Mammary epithelial cell (primary cell): Measurements from ENCODE around the gene RAP2C.

ENCODE experiments used
- CTCF ChIP-seq, 2 donors: IDR thresholded peaks in 1 of 2; conservative IDR thresholded peaks in 1 of 2; 2 replicates each; pipeline ENCODE4 v1.5.1; 2011 to 2012; ENCODE audit warnings: inconsistent platforms in 2 of 2, low read length in 2 of 2, mild to moderate bottlenecking in 2 of 2, control low read depth in 1 of 2, low read depth in 1 of 2; ENCODE audit not compliant: insufficient read depth in 1 of 2; ENCODE audit errors: extremely low read depth in 1 of 2
- EZH2 ChIP-seq: IDR thresholded peaks from 2 replicates; pipeline ENCODE4 v1.6.1; 2012; ENCODE audit warnings: low read length, inconsistent platforms, borderline replicate concordance

- no peak for TF ChIP-seq CTCF (conservative IDR thresholded peaks at IDR 0.05 in 1 of 2, IDR thresholded peaks at IDR 0.05 in 1 of 2; ENCODE audit: extremely low read depth in 1 of 2, insufficient read depth in 1 of 2, low read depth in 1 of 2, low read length in 2 of 2)
- TF ChIP-seq EZH2 = no peak
Observed at GRCh38 chrX:132181364-132181763, 37.9 kb downstream of the RAP2C start.
